GM12874 (cell line): ENCODE data around the gene SCYGR4.

Experiments used
- CTCF ChIP-seq: IDR thresholded peaks from 2 replicates; pipeline ENCODE4 v1.5.1; 2011; ENCODE audit warnings: low read depth, mild to moderate bottlenecking, control low read depth, low read length, moderate library complexity; ENCODE audit not compliant: insufficient read depth

Gene SCYGR4

GRCh38 chr2:227602358-227602757 lies 14.9 kb upstream of the SCYGR4 start:
- no peak for TF ChIP-seq CTCF

GRCh38 chr2:227606476-227606875 lies 10.8 kb upstream of the SCYGR4 start:
- no peak for TF ChIP-seq CTCF

GRCh38 chr2:227607941-227608340 lies 9.4 kb upstream of the SCYGR4 start:
- TF ChIP-seq CTCF, result no peak

- TF ChIP-seq CTCF, result no peak
Observed at GRCh38 chr2:227608561-227609338, 8.5 kb upstream of the SCYGR4 start.

GRCh38 chr2:227610123-227610522 lies 7.2 kb upstream of the SCYGR4 start:
- no peak for TF ChIP-seq CTCF

GRCh38 chr2:227612546-227613271 lies 4.6 kb upstream of the SCYGR4 start:
- no peak for TF ChIP-seq CTCF

- no peak for TF ChIP-seq CTCF
Observed at GRCh38 chr2:227613272-227613660, 4.0 kb upstream of the SCYGR4 start.
